ENCODE measurements around the gene DNER. TPM values are rescaled to one million over a fixed set of nuclear protein-coding genes. Genes with fewer than 3 reads are reported as not detected.

The DNER gene
- total RNA-seq, 1 experiment from 2014 or later, result 2.9 TPM

DNA sequence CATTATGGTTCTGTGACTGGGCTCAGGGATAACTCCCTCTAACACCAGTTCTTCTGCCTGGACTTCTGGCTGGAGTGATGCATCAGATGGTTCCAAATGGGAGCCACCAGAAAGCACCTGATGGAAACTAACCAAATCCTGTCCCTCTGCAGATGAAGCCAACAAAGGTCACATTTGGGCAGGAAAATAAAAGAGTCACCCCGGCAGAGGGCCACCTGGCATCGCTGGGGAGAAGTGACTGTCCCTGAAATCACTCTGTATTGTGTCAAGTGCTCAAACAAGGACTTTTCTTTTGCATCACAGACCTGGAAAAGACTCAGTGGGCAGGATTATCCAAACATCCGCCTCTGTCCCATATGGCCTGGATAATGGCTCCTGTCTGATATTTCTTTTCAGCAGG, 47.5 kb downstream of the DNER start (continued):
- TF ChIP-seq, protein P1, sequence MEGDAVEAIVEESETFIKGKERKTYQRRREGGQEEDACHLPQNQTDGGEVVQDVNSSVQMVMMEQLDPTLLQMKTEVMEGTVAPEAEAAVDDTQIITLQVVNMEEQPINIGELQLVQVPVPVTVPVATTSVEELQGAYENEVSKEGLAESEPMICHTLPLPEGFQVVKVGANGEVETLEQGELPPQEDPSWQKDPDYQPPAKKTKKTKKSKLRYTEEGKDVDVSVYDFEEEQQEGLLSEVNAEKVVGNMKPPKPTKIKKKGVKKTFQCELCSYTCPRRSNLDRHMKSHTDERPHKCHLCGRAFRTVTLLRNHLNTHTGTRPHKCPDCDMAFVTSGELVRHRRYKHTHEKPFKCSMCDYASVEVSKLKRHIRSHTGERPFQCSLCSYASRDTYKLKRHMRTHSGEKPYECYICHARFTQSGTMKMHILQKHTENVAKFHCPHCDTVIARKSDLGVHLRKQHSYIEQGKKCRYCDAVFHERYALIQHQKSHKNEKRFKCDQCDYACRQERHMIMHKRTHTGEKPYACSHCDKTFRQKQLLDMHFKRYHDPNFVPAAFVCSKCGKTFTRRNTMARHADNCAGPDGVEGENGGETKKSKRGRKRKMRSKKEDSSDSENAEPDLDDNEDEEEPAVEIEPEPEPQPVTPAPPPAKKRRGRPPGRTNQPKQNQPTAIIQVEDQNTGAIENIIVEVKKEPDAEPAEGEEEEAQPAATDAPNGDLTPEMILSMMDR (IDR thresholded peaks at IDR 0.05 in 2 of 3, conservative IDR thresholded peaks at IDR 0.05 in 1 of 3; ENCODE audit: borderline replicate concordance in 1 of 3, insufficient read depth in 1 of 3, low read depth in 2 of 3, low read length in 2 of 3), result no peak
- TF ChIP-seq EZH2phosphoT487 (IDR thresholded peaks at IDR 0.05; ENCODE audit: borderline replicate concordance) (no peak), JUND (IDR thresholded peaks at IDR 0.05) (no peak)

DNA sequence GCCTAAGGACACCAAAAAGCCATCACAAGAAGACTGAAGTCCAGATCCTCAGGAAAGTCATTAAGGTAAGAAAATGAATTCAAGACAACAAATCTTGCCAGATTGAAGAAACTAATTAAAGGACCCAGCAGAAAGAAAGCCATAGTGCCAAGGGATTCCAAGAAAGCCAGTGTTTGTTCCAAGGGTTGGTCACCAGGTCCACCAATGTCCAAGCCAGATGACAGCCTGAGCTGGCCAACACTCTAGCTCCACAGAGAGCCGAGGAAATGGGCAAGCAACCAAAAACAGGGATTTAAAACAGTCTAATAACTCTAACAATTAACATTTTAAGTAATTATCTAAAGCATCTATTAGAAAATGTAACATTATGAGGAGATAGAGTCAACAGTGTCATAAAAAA, 49.2 kb downstream of the DNER start:
- no peak overlapping the region for H3K4me2 ChIP-seq (ENCODE audit: low read length)
- H3K4me3 ChIP-seq (replicated peaks in 1 of 2; ENCODE audit: low read depth in 1 of 2, low read length in 2 of 2), result no peak overlapping the region
- RAD21 ChIA-PET (ENCODE audit: low non-redundant PET in 1 of 2, low total read pairs in 2 of 2, uncharacterized antibody in 2 of 2, unreplicated experiment in 2 of 2), result no interaction called here
- POLR2A ChIA-PET, result no interaction called here
- H3K9ac ChIP-seq (ENCODE audit: low read length), result no peak overlapping the region
- H3K4me1 ChIP-seq (ENCODE audit: control insufficient read depth in 1 of 2, insufficient read depth in 2 of 2, low read length in 2 of 2), result peaks cover 0 to 6% of the 10 kb centered on the region in 2 experiments; a peak in 2 of 4 replicates
- peaks cover 1% of the 10 kb centered on the region; the same call in 1 of the 2 replicates for H3K27me3 ChIP-seq (ENCODE audit: insufficient read depth, low read length)
- no peaks in the 10 kb centered on the region for H3K79me2 ChIP-seq (ENCODE audit: insufficient read depth, low read length)
- ATAC-seq, result no peak
- BruUV-seq (replicated peaks), result no TSS peak
- CTCF ChIA-PET, result no interaction called here
- intact Hi-C loops (cut with micrococcal nuclease), result no loop called here
- H2AFZ ChIP-seq (ENCODE audit: low read depth, low read length, poor library complexity, severe bottlenecking), result no peak overlapping the region
- H4K20me1 ChIP-seq (ENCODE audit: insufficient read depth), result no peaks in the 10 kb centered on the region
- H3K9me2 ChIP-seq (ENCODE audit: insufficient read depth), result no peaks in the 10 kb centered on the region
- TF ChIP-seq POLR2AphosphoS5 (IDR thresholded peaks at IDR 0.05; ENCODE audit: low read depth, low read length) (no peak), ZFX (IDR thresholded peaks at IDR 0.05) (no peak), YY1 (IDR thresholded peaks at IDR 0.05; ENCODE audit: extremely low read depth, insufficient replicate concordance, low read depth, low read length) (no peak), CBX3 (IDR thresholded peaks at IDR 0.05; ENCODE audit: low read depth) (no peak), SIN3A (IDR thresholded peaks at IDR 0.05; ENCODE audit: low read depth) (no peak), EGR1 (IDR thresholded peaks at IDR 0.05; ENCODE audit: low read depth) (no peak), POLR2A (IDR thresholded peaks at IDR 0.05; ENCODE audit: borderline replicate concordance, extremely low read depth, insufficient read depth, insufficient read length) (no peak), MAX (IDR thresholded peaks at IDR 0.05) (no peak), EZH2 (IDR thresholded peaks at IDR 0.05) (no peak)
- H3K27ac ChIP-seq (ENCODE audit: low read depth, low read length), result no peak overlapping the region
- H3K9me3 ChIP-seq (ENCODE audit: control insufficient read depth in 1 of 2, insufficient read depth in 1 of 2, low read depth in 1 of 2, low read length in 2 of 2), result no peaks in the 10 kb centered on the region
- no peak for DNase-seq (ENCODE audit: low read depth, low spot score)
- H3K36me3 ChIP-seq (ENCODE audit: control insufficient read depth in 1 of 2, insufficient read depth in 2 of 2, low read length in 2 of 2), result no peaks in the 10 kb centered on the region

Data from HCT116 (cell line).